Activated CD4-positive, alpha-beta T cell treated with anti-CD3 and anti-CD28 coated beads for 1 hour (primary cell): ENCODE results near the gene RFFL.
A peak's percentile ranks its signal among the peaks of the same experiment; 100 is the strongest.

Experiments used
- DNase-seq: peaks from one replicate; pipeline ENCODE4 v3.0.0-alpha.2; 2020

RFFL gene

GRCh38 chr17:35079547-35080423 is 16.3 kb upstream of the RFFL start:
- DNase-seq, result no peak

- no peak for DNase-seq
These were observed 13.4 kb upstream of the RFFL start for GRCh38 chr17:35076874-35077273.

GRCh38 chr17:35074711-35075707 is 11.5 kb upstream of the RFFL start:
- no peak for DNase-seq

- no peak for DNase-seq
These were observed 10.6 kb upstream of the RFFL start for GRCh38 chr17:35073991-35074627.

GRCh38 chr17:35073183-35073790 is 9.8 kb upstream of the RFFL start:
- no peak for DNase-seq

- DNase-seq, result no peak
These were observed 5.8 kb upstream of the RFFL start for GRCh38 chr17:35069311-35069710.

GRCh38 chr17:35068249-35068648 is 4.7 kb upstream of the RFFL start:
- no peak for DNase-seq

- no peak for DNase-seq
These were observed 2.4 kb upstream of the RFFL start for GRCh38 chr17:35065880-35066279.

GRCh38 chr17:35064516-35065215 is 1.2 kb upstream of the RFFL start:
- DNase-seq, result no peak

GRCh38 chr17:35062308-35062707 is 1.2 kb downstream of the RFFL start:
- DNase-seq, result no peak

- no peak for DNase-seq
These were observed 6.1 kb downstream of the RFFL start for GRCh38 chr17:35057332-35057915.

GRCh38 chr17:35056013-35056412 is 7.5 kb downstream of the RFFL start:
- DNase-seq, result no peak

- no peak for DNase-seq
These were observed 10.3 kb downstream of the RFFL start for GRCh38 chr17:35053204-35053603.

- DNase-seq, result no peak
These were observed 10.7 kb downstream of the RFFL start for GRCh38 chr17:35052780-35053179.

GRCh38 chr17:35052241-35052610 is 11.3 kb downstream of the RFFL start:
- no peak for DNase-seq

GRCh38 chr17:35051579-35052240 is 11.8 kb downstream of the RFFL start:
- no peak for DNase-seq

- DNase-seq, result no peak
These were observed 12.3 kb downstream of the RFFL start for GRCh38 chr17:35051183-35051578.

GRCh38 chr17:35050170-35050569 is 13.3 kb downstream of the RFFL start:
- DNase-seq, result no peak

- no peak for DNase-seq
These were observed 14.7 kb downstream of the RFFL start for GRCh38 chr17:35048685-35049379.

GRCh38 chr17:35046740-35047283 is 16.7 kb downstream of the RFFL start:
- DNase-seq, result peak; percentile 26
